ENCODE data around the gene RASL11B.
A peak's percentile ranks its signal among the peaks of the same experiment; 100 is the strongest.

The RASL11B gene

GRCh38 chr4:52862639-52863161 is 583 bp downstream of the RASL11B start:
- Histone ChIP-seq H3K27ac (ENCODE audit: low read depth, low read length) (peak overlapping the region; percentile 93), H3K4me3 (ENCODE audit: low read depth, low read length) (peak overlapping the region; percentile 94), H3K9me3 (ENCODE audit: control insufficient read depth, insufficient read depth, low read depth, low read length) (peaks cover 14% of the 10 kb centered on the region), H3K9ac (ENCODE audit: low read length) (peak overlapping the region; percentile 98), H3K27me3 (ENCODE audit: control insufficient read depth, insufficient read depth, low read length) (no peaks in the 10 kb centered on the region), H3K4me1 (ENCODE audit: control insufficient read depth, insufficient read depth, low read length) (peaks cover 52% of the 10 kb centered on the region), H3K36me3 (ENCODE audit: control insufficient read depth, insufficient read depth, low read length) (peaks cover 51% of the 10 kb centered on the region)

- peak overlapping the region; percentile 98 for H3K9ac ChIP-seq (ENCODE audit: low read length)
These were observed 1.2 kb downstream of the RASL11B start for GRCh38 chr4:52863324-52863723.

GRCh38 chr4:52864793-52865192 is 2.7 kb downstream of the RASL11B start:
- Histone ChIP-seq H3K27me3 (ENCODE audit: control insufficient read depth, insufficient read depth, low read length) (no peaks in the 10 kb centered on the region), H3K4me1 (ENCODE audit: control insufficient read depth, insufficient read depth, low read length) (peaks cover 64% of the 10 kb centered on the region), H3K9ac (ENCODE audit: low read length) (no peak overlapping the region), H3K27ac (ENCODE audit: low read depth, low read length) (no peak overlapping the region), H3K4me3 (ENCODE audit: low read depth, low read length) (peak overlapping the region; percentile 94; the same call in 1 of the 2 replicates), H3K9me3 (ENCODE audit: control insufficient read depth, insufficient read depth, low read depth, low read length) (no peaks in the 10 kb centered on the region), H3K36me3 (ENCODE audit: control insufficient read depth, insufficient read depth, low read length) (peaks cover 49% of the 10 kb centered on the region)

More at GRCh38 chr4:52863324-52863723, 1.2 kb downstream of the RASL11B start:
- Histone ChIP-seq H3K9me3 (ENCODE audit: control insufficient read depth, insufficient read depth, low read depth, low read length) (peaks cover 7% of the 10 kb centered on the region), H3K27me3 (ENCODE audit: control insufficient read depth, insufficient read depth, low read length) (no peaks in the 10 kb centered on the region), H3K4me3 (ENCODE audit: low read depth, low read length) (peak overlapping the region; percentile 94), H3K4me1 (ENCODE audit: control insufficient read depth, insufficient read depth, low read length) (peaks cover 54% of the 10 kb centered on the region), H3K36me3 (ENCODE audit: control insufficient read depth, insufficient read depth, low read length) (peaks cover 49% of the 10 kb centered on the region), H3K27ac (ENCODE audit: low read depth, low read length) (peak overlapping the region; percentile 93; the same call in 1 of the 2 replicates)

GRCh38 chr4:52865300-52865699 is 3.2 kb downstream of the RASL11B start:
- no peak overlapping the region for H3K4me3 ChIP-seq (ENCODE audit: low read depth, low read length)
- no peak overlapping the region for H3K9ac ChIP-seq (ENCODE audit: low read length)
- no peaks in the 10 kb centered on the region for H3K9me3 ChIP-seq (ENCODE audit: control insufficient read depth, insufficient read depth, low read depth, low read length)
- H3K4me1 ChIP-seq (ENCODE audit: control insufficient read depth, insufficient read depth, low read length), result peaks cover 64% of the 10 kb centered on the region
- no peak overlapping the region for H3K27ac ChIP-seq (ENCODE audit: low read depth, low read length)
- H3K27me3 ChIP-seq (ENCODE audit: control insufficient read depth, insufficient read depth, low read length), result no peaks in the 10 kb centered on the region
- H3K36me3 ChIP-seq (ENCODE audit: control insufficient read depth, insufficient read depth, low read length), result peaks cover 49% of the 10 kb centered on the region

GRCh38 chr4:52866734-52867133 is 4.6 kb downstream of the RASL11B start:
- Histone ChIP-seq H3K9me3 (ENCODE audit: control insufficient read depth, insufficient read depth, low read depth, low read length) (no peaks in the 10 kb centered on the region), H3K27ac (ENCODE audit: low read depth, low read length) (no peak overlapping the region), H3K27me3 (ENCODE audit: control insufficient read depth, insufficient read depth, low read length) (no peaks in the 10 kb centered on the region), H3K4me3 (ENCODE audit: low read depth, low read length) (no peak overlapping the region), H3K9ac (ENCODE audit: low read length) (no peak overlapping the region), H3K4me1 (ENCODE audit: control insufficient read depth, insufficient read depth, low read length) (peaks cover 51% of the 10 kb centered on the region), H3K36me3 (ENCODE audit: control insufficient read depth, insufficient read depth, low read length) (peaks cover 49% of the 10 kb centered on the region)

GRCh38 chr4:52867163-52867562 is 5.0 kb downstream of the RASL11B start:
- Histone ChIP-seq H3K27me3 (ENCODE audit: control insufficient read depth, insufficient read depth, low read length) (no peaks in the 10 kb centered on the region), H3K36me3 (ENCODE audit: control insufficient read depth, insufficient read depth, low read length) (peaks cover 49% of the 10 kb centered on the region), H3K9me3 (ENCODE audit: control insufficient read depth, insufficient read depth, low read depth, low read length) (no peaks in the 10 kb centered on the region), H3K4me3 (ENCODE audit: low read depth, low read length) (no peak overlapping the region), H3K9ac (ENCODE audit: low read length) (no peak overlapping the region), H3K27ac (ENCODE audit: low read depth, low read length) (no peak overlapping the region), H3K4me1 (ENCODE audit: control insufficient read depth, insufficient read depth, low read length) (peaks cover 50% of the 10 kb centered on the region)

GRCh38 chr4:52868133-52868532 is 6.0 kb downstream of the RASL11B start:
- H3K4me1 ChIP-seq (ENCODE audit: control insufficient read depth, insufficient read depth, low read length), result peaks cover 58% of the 10 kb centered on the region

GRCh38 chr4:52869196-52869595 is 7.1 kb downstream of the RASL11B start:
- Histone ChIP-seq H3K9ac (ENCODE audit: low read length) (no peak overlapping the region), H3K4me1 (ENCODE audit: control insufficient read depth, insufficient read depth, low read length) (peaks cover 61% of the 10 kb centered on the region), H3K4me3 (ENCODE audit: low read depth, low read length) (no peak overlapping the region), H3K9me3 (ENCODE audit: control insufficient read depth, insufficient read depth, low read depth, low read length) (no peaks in the 10 kb centered on the region), H3K36me3 (ENCODE audit: control insufficient read depth, insufficient read depth, low read length) (peaks cover 36% of the 10 kb centered on the region), H3K27ac (ENCODE audit: low read depth, low read length) (no peak overlapping the region), H3K27me3 (ENCODE audit: control insufficient read depth, insufficient read depth, low read length) (no peaks in the 10 kb centered on the region)

More at GRCh38 chr4:52868133-52868532, 6.0 kb downstream of the RASL11B start:
- peaks cover 47% of the 10 kb centered on the region for H3K36me3 ChIP-seq (ENCODE audit: control insufficient read depth, insufficient read depth, low read length)
- no peak overlapping the region for H3K27ac ChIP-seq (ENCODE audit: low read depth, low read length)
- no peaks in the 10 kb centered on the region for H3K9me3 ChIP-seq (ENCODE audit: control insufficient read depth, insufficient read depth, low read depth, low read length)
- H3K27me3 ChIP-seq (ENCODE audit: control insufficient read depth, insufficient read depth, low read length), result no peaks in the 10 kb centered on the region
- no peak overlapping the region for H3K4me3 ChIP-seq (ENCODE audit: low read depth, low read length)
- no peak overlapping the region for H3K9ac ChIP-seq (ENCODE audit: low read length)

- no peaks in the 10 kb centered on the region for H3K27me3 ChIP-seq (ENCODE audit: control insufficient read depth, insufficient read depth, low read length)
- no peak overlapping the region for H3K27ac ChIP-seq (ENCODE audit: low read depth, low read length)
- H3K36me3 ChIP-seq (ENCODE audit: control insufficient read depth, insufficient read depth, low read length), result peaks cover 31% of the 10 kb centered on the region
- H3K4me3 ChIP-seq (ENCODE audit: low read depth, low read length), result no peak overlapping the region
- H3K4me1 ChIP-seq (ENCODE audit: control insufficient read depth, insufficient read depth, low read length), result peaks cover 64% of the 10 kb centered on the region
- no peaks in the 10 kb centered on the region for H3K9me3 ChIP-seq (ENCODE audit: control insufficient read depth, insufficient read depth, low read depth, low read length)
- no peak overlapping the region for H3K9ac ChIP-seq (ENCODE audit: low read length)
These were observed 7.5 kb downstream of the RASL11B start for GRCh38 chr4:52869656-52870055.

GRCh38 chr4:52870225-52870624 is 8.1 kb downstream of the RASL11B start:
- no peak overlapping the region for H3K9ac ChIP-seq (ENCODE audit: low read length)
- no peak overlapping the region for H3K4me3 ChIP-seq (ENCODE audit: low read depth, low read length)
- H3K9me3 ChIP-seq (ENCODE audit: control insufficient read depth, insufficient read depth, low read depth, low read length), result no peaks in the 10 kb centered on the region
- H3K36me3 ChIP-seq (ENCODE audit: control insufficient read depth, insufficient read depth, low read length), result peaks cover 26% of the 10 kb centered on the region
- H3K27me3 ChIP-seq (ENCODE audit: control insufficient read depth, insufficient read depth, low read length), result no peaks in the 10 kb centered on the region
- peaks cover 59% of the 10 kb centered on the region for H3K4me1 ChIP-seq (ENCODE audit: control insufficient read depth, insufficient read depth, low read length)
- no peak overlapping the region for H3K27ac ChIP-seq (ENCODE audit: low read depth, low read length)

- peaks cover 50% of the 10 kb centered on the region for H3K4me1 ChIP-seq (ENCODE audit: control insufficient read depth, insufficient read depth, low read length)
- no peak overlapping the region for H3K9ac ChIP-seq (ENCODE audit: low read length)
- 0 out of 2 replicates have a peak overlapping the region, but pooled peaks have one; percentile 9 for H3K27ac ChIP-seq (ENCODE audit: low read depth, low read length)
- no peaks in the 10 kb centered on the region for H3K27me3 ChIP-seq (ENCODE audit: control insufficient read depth, insufficient read depth, low read length)
- H3K36me3 ChIP-seq (ENCODE audit: control insufficient read depth, insufficient read depth, low read length), result no peaks in the 10 kb centered on the region
- H3K9me3 ChIP-seq (ENCODE audit: control insufficient read depth, insufficient read depth, low read depth, low read length), result no peaks in the 10 kb centered on the region
- H3K4me3 ChIP-seq (ENCODE audit: low read depth, low read length), result no peak overlapping the region; the same call in 1 of the 2 replicates
These were observed 11.1 kb downstream of the RASL11B start for GRCh38 chr4:52873191-52873590.
